Stimulated activated CD4-positive, alpha-beta T cell treated with anti-CD3 and anti-CD28 coated beads, Interleukin-12 subunit alpha, Interleukin-12 subunit beta, amount 100 ng/mL, for 48 hours (primary cell): ENCODE data around the gene RBM44.

Experiments
- DNase-seq, 3 donors: peaks; one replicate each; pipeline ENCODE4 v3.0.0-alpha.2; 2020; ENCODE audit warnings: low read depth in 2 of 3, low spot score in 1 of 3

Gene RBM44

DNA sequence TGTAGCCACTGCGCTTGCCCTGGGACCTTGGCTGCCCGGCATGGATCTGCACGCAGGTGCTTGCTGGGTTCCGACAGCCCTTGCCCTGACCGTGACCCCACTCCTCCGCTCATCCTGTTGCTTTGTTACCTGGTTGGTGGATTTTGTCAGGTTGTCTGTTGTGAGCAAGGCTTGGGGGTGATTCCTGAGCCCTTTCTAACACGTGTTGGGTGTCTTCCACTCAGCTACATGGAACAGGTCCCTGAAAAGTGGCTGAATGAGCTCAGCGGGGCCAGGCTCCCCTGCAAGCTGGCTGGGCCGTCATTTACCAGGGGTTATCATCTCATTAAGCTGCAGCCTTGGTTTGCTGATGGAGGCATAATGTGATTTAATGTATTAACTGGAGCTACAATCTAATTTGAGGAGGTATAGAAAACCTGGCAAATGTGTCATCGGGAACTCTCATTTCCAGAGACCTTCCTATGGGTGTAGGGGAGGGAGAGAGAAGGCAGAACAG, 85.4 kb downstream of the RBM44 start:
- no peak for DNase-seq

DNA sequence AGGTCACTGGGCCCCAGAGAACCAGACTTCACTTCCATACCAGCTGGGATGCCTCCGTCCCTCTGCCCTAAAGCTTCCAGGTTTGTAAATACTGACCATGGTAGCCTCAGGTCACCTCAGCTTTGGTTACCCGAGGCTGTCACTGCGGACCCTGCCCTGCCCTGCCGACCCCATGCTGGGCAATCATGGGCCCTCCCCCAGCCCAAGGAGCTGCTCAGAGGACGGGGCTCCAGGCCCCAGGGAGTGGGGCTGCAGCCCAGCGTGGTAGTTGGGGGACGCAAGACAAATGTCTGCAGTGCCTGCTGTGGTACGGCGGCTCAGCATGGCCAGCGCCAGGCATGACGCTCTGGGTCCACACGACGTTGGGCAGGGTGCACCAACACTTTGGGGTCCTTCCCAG, 86.1 kb downstream of the RBM44 start:
- DNase-seq = no peak

DNA sequence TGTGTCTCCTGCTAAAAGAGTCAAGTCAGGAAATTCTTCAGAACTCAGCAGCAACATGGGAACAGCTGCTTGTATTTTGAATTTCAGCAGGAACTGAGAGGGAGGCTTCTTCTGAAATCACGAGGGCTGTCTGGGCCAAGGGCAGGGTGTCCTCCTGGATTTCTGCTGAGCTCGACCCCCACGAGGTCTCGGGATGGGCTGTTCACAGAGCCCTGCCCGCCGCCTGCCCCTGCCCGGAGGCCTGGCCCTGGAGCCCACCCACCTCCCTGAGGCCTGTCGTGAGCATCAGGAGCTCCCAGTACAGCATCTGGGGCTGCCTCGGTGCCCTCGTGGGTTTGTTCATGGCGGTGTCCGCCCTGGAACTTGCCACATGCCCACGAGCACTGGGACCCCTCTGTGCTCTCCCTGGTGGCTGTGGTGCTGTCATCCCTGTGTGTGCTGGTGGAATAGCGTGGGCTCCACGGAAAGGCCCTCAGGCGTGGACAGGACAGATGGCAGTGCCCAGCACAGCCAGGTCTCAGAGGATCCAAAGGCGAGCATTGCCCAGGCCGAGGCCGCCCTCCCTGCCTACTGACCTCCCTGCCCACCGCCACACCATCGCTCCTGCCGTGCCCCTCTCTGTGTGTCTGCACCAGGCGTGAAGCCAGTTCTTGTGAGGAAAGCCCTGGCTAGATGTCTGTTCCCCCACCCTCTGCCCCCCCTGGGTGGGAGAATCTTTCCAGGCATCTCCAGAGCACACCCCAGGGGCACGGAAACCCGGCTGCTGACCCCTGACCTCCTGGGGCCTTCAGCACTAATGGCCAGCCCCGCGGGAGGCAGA, 86.7 kb downstream of the RBM44 start:
- DNase-seq = no peak

DNA sequence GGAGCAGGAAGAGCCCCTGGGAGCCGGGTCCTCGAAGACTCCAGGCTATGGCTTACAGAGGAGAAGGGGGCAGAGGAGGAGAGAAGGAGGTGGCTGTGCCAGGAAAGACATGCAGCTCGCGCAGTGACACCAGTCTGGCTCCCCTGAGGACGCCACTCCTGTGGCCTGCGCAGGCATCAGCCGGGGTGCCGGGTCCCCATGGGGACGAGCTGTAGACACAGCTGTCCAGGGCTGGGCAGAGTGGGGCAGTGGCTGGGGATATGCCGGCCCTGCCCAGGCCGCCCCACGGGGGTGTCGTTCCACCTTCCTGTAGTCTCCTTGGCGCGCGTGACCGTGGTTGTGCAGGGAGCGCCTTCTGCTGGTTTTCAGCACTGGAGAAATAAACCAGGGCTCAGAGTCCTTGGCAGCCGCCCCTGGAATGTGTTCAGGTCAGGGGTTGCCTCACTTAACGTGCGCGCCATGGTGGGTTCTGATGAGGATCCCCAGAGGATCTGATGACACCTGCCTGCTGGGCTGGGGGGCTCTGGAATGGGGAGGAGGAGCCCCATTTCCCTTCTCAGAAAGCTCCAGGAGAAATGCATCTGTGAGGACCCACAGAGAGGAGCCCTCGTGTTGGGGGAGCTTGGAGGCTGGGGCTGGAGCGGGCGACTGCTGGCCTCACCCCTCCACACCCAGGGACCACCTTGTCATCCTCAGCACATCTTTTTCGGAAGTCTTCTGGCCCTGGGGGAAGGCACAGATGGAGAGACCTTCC, 87.5 kb downstream of the RBM44 start:
- no peak for DNase-seq

DNA sequence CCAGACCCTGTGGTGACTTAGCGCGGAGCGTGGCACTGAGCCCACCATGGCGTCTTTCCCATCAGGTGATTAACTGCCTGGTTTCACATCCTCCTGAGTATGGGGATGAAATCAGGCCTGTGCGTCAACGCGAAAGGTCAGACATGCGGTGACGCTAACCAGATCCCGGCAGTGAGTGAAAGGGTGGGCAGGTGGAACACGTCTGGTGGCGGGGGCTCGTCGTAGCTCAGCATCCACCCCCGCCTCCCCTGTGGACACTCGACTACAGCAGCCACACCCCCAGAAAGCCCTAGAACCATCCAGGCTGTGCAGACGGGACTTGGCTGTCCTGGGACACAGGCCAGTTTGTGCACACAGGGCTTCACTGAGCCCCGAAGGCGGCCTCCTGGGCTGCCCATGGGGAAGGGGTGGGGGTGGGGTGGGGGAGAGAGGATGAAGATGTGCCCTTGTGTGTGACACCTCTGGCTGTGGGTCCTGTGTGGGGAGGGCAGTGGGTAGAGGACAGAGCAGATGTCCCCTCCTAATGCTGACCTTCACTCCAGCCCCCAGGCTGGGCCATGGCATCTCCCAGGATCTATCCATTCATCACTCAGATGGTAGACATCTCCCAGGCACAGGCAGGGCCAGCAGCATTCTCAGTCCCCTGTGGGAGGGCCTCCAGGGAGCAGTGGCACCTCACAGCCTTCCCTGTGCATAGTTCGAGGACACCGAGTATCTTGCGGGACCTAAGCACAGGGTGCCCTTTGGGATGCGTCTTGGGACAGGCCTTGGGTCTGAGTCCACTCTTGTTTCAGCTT, 88.3 kb downstream of the RBM44 start:
- no peak for DNase-seq

DNA sequence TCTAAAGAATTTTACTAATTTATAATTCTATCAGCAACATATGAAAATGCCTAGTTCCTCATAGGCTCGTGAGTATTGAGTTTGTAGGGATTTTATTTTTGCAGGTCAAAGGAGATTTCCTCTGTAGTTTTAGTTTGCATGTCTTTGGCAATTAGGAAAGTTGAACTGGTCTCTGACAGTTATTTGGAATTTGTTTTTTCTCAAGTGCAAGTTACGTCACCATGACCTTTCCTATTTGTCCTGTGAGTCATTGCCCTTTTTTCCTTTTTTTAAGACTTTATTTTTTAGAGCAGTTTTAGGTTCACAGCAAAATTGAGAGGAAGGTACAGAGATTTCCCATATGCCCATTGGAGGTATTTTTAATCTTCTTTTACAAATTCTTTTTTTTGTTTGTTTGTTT, 89.8 kb downstream of the RBM44 start:
- no peak for DNase-seq

DNA sequence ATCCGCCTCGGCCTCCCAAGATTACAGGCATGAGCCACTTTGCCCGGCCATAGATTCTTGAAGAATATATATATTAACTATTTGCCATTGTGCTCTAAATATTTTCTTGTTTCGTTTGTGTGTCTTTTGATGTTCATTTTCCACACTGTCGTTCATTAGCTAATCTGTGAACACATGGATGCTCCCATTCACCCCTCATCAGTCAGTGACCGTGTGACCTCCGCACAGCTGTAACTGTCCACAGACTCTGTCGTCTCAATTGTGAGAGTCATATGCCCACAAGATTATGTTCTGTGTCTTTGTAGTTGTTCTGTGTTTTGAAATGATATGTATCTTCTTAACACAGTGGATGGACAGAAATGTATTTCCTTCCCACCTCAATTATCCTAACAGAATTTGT, 90.4 kb downstream of the RBM44 start:
- no peak for DNase-seq

DNA sequence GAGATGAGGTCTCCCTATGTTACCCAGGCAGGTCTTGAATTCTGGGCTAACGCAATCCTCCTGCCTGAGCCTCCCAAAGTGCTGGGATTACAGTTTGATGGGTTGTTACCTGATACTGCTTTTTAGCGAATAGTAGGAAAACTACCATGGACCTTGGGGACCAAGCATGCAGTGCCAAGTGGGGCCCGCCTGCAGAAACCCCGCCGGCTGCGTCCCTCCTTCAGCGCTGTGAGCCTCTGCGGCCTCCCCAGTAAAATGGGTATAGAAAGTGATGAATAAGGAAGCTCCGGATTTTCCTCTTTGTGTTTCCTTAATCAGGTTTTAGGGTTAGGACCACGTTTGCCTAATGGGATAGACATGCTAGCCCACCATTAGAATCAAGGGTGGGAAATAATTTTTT, 91.2 kb downstream of the RBM44 start:
- no peak for DNase-seq
